GM12878 (cell line): ENCODE results near the gene AGGF1. TPM values are rescaled to one million over a fixed set of nuclear protein-coding genes. Genes with fewer than 3 reads are reported as not detected.

Experiments used
- ATAC-seq: fragments of 200-7000 bp; cut with Tn5 transposase; 3 replicates; pipeline ENCODE4 v1.9.1; 2020; ENCODE audit warnings: mild to moderate bottlenecking, moderate library complexity
- BruUV-seq: library from RNA; stranded (reverse); fragments of 400-500 nt; replicated peaks from 2 replicates; lab custom pipeline; 2021; lab: Mats Ljungman, UMichigan
- CTCF ChIA-PET: fragments of 300-600 bp; sonication (Branson Sonifier 250); formaldehyde crosslinking; extraction: SDS; loops from one replicate; lab custom pipeline; 2021; ENCODE audit warnings: inconsistent platforms; lab: Yijun Ruan, JAX
- POLR2A ChIA-PET: fragments of 350-600 bp; formaldehyde crosslinking; extraction: SDS; loops from one replicate; lab custom pipeline; 2021; ENCODE audit warnings: inconsistent platforms; lab: Charles Lee
- RAD21 ChIA-PET: fragments of 300-600 bp; sonication (Branson Sonifier 250); formaldehyde crosslinking; loops from one replicate; lab custom pipeline; 2023; ENCODE audit warnings: antibody characterized with exemption; ENCODE audit not compliant: unreplicated experiment; lab: Charles Lee
- SMC1A ChIA-PET: fragments of 300-600 bp; sonication (Branson Sonifier 250); formaldehyde crosslinking; loops from one replicate; lab custom pipeline; 2023; ENCODE audit not compliant: unreplicated experiment, uncharacterized antibody; lab: Charles Lee
- DNase-seq: peaks from one replicate; pipeline ENCODE4 v3.0.0-alpha.2; 2011; ENCODE audit warnings: low read depth, low spot score
- FAIRE-seq: peaks from 3 replicates; lab custom pipeline; 2011; peaks lifted over from hg19 to GRCh38; lab: Jason Lieb, UNC
- H2AFZ ChIP-seq: 2 replicates; pipeline ENCODE4 v1.6.0; 2011; ENCODE audit warnings: low read depth, low read length, control low read depth; ENCODE audit not compliant: control insufficient read depth
- H3K27ac ChIP-seq: 2 replicates; pipeline ENCODE4 v1.5.1; 2011; ENCODE audit warnings: control low read depth; ENCODE audit not compliant: control insufficient read depth, insufficient read depth
- H3K27me3 ChIP-seq, 2 experiments: replicated peaks in 1 of 2; 2 replicates each; pipeline versions ENCODE4 v1.6.0 to v1.6.1; 2011; ENCODE audit warnings: low read length in 1 of 2; ENCODE audit not compliant: control insufficient read depth in 2 of 2, insufficient read depth in 2 of 2
- H3K36me3 ChIP-seq, 2 experiments: 2 replicates each; pipeline ENCODE4 v1.5.1; 2011; ENCODE audit warnings: low read length in 1 of 2; ENCODE audit not compliant: control insufficient read depth in 2 of 2, insufficient read depth in 2 of 2
- H3K4me1 ChIP-seq: 2 replicates; pipeline ENCODE4 v1.6.1; 2011; ENCODE audit warnings: mild to moderate bottlenecking, low read length, moderate library complexity, mixed read lengths; ENCODE audit not compliant: control insufficient read depth, insufficient read depth
- H3K4me2 ChIP-seq: 2 replicates; pipeline ENCODE4 v1.6.0; 2011; ENCODE audit warnings: control low read depth; ENCODE audit not compliant: control insufficient read depth, insufficient read depth
- H3K4me3 ChIP-seq: fragments of 200-600 bp; sonication (generic); 2 replicates; pipeline ENCODE4 v1.5.1; 2016
- H3K79me2 ChIP-seq: 2 replicates; pipeline ENCODE4 v1.6.0; 2011; ENCODE audit warnings: low read length; ENCODE audit not compliant: control insufficient read depth, insufficient read depth
- H3K9ac ChIP-seq: 2 replicates; pipeline ENCODE4 v1.8.0; 2011; ENCODE audit warnings: low read length, control low read depth, mixed read lengths; ENCODE audit not compliant: control insufficient read depth, insufficient read depth
- H3K9me3 ChIP-seq: replicated peaks from 3 replicates; pipeline ENCODE4 v1.5.1; 2011; ENCODE audit warnings: mild to moderate bottlenecking, low read length; ENCODE audit not compliant: control insufficient read depth, insufficient read depth
- H4K20me1 ChIP-seq: 2 replicates; pipeline ENCODE4 v1.6.0; 2011; ENCODE audit not compliant: control insufficient read depth, insufficient read depth
- ATF7 ChIP-seq: fragments of 450-650 bp; IDR thresholded peaks from 2 replicates; pipeline ENCODE4 v1.6.1; 2016; ENCODE audit warnings: low read depth, mild to moderate bottlenecking
- CEBPB ChIP-seq, 2 experiments: fragments of 150-350 bp in 1 of 2; IDR thresholded peaks; 2 replicates each; pipeline ENCODE4 v1.6.1; 2012 to 2014; ENCODE audit warnings: low read depth in 2 of 2, low read length in 2 of 2, borderline replicate concordance in 1 of 2, inconsistent platforms in 1 of 2
- MEF2B ChIP-seq: fragments of 450-650 bp; IDR thresholded peaks from 2 replicates; pipeline ENCODE4 v1.6.1; 2018; ENCODE audit warnings: mild to moderate bottlenecking, moderate library complexity; ENCODE audit not compliant: partially characterized antibody, poor library complexity, severe bottlenecking
- MTA3 ChIP-seq: IDR thresholded peaks from 2 replicates; pipeline ENCODE4 v1.6.1; 2012; ENCODE audit warnings: low read length, inconsistent platforms, borderline replicate concordance
- PAX8 ChIP-seq: fragments of 450-650 bp; IDR thresholded peaks from 2 replicates; pipeline ENCODE4 v1.6.1; 2017; ENCODE audit warnings: mild to moderate bottlenecking, moderate library complexity
- RFX5 ChIP-seq: IDR thresholded peaks from 2 replicates; pipeline ENCODE4 v1.6.1; 2011; ENCODE audit warnings: low read depth, low read length, improper control_type of control experiment
- SIN3A ChIP-seq: IDR thresholded peaks from 2 replicates; pipeline ENCODE4 v1.6.1; 2012; ENCODE audit warnings: low read depth, low read length, improper control_type of control experiment
- TARDBP ChIP-seq: IDR thresholded peaks from 2 replicates; pipeline ENCODE4 v1.6.1; 2016; ENCODE audit warnings: borderline replicate concordance
- WGBS: methylation state at CpG from one replicate; pipeline ENCODE4 v1.1.6; 2016; ENCODE audit warnings: low lambda C conversion rate; ENCODE audit not compliant: insufficient replicate concordance, insufficient coverage; ENCODE audit errors: missing lambda C conversion rate; 5-methylcytosine and 5-hydroxymethylcytosine counted together
- in situ Hi-C: fragments of 300-500 bp; cut with MboI; formaldehyde crosslinking; loops from 9 replicates; pipeline ENCODE4 v1.14.3; 2018; ENCODE audit warnings: mixed read lengths
- intact Hi-C: fragments of 100-400 bp; cut with micrococcal nuclease; formaldehyde crosslinking; loops from one replicate; pipeline ENCODE4 v1.14.2; 2022; ENCODE audit not compliant: unreplicated experiment
- polyA plus RNA-seq, 11 experiments: library from polyadenylated mRNA; depleted of rRNA in 4 of 11; unstranded in 6 of 11; stranded (reverse) in 5 of 11; fragments of >200 nt; fragmentation: Nextera tagmentation in 4 of 11; fragmentation: Illumina TruSeq in 1 of 11; extraction: Ambion mirVana in 4 of 11; extraction: Trizol in 1 of 11; gene quantifications; 1 replicate in 1 of 11; 2 replicates in 10 of 11; pipeline versions ENCODE4 v1.2.1 to v1.2.3, GENCODE V29; 2011 to 2016; ENCODE audit warnings: inconsistent platforms in 2 of 11, missing spikeins in 2 of 11, low read depth in 1 of 11
- total RNA-seq, 4 experiments: library from RNA; depleted of rRNA in 3 of 4; stranded (reverse); fragments of >200 nt in 3 of 4; fragmentation: Illumina TruSeq in 1 of 4; extraction: Trizol in 1 of 4; gene quantifications; 2 replicates each; pipeline versions ENCODE4 v1.2.1 to v1.2.3, GENCODE V29; 2013 to 2021
- TF ChIP-seq, protein P1 (sequence below): fragments of 450-650 bp; IDR thresholded peaks from 2 replicates; pipeline ENCODE4 v1.6.1; 2014; ENCODE audit warnings: mild to moderate bottlenecking
- TF ChIP-seq, protein P2 (sequence below), 3 experiments: IDR thresholded peaks in 2 of 3; conservative IDR thresholded peaks in 1 of 3; 2 replicates each; pipeline ENCODE4 v1.5.1; 2011; ENCODE audit warnings: low read depth in 3 of 3, low read length in 3 of 3, mild to moderate bottlenecking in 3 of 3, control low read depth in 2 of 3, moderate library complexity in 2 of 3, inconsistent platforms in 1 of 3, mixed read lengths in 1 of 3; ENCODE audit not compliant: control insufficient read depth in 2 of 3, insufficient read depth in 1 of 3; ENCODE audit errors: extremely low read depth in 1 of 3
- TF ChIP-seq, protein P3 (sequence below): fragments of 450-650 bp; IDR thresholded peaks from 2 replicates; pipeline ENCODE4 v1.6.1; 2017; ENCODE audit warnings: antibody characterized with exemption, mild to moderate bottlenecking, moderate library complexity

AGGF1 gene
- total and polyA plus RNA-seq, 10 of the 15 experiments (the other 5 are each of a cell fraction or from before 2014, with no cell fraction given) = 7.3 to 43.4 (median 20.2) TPM

DNA sequence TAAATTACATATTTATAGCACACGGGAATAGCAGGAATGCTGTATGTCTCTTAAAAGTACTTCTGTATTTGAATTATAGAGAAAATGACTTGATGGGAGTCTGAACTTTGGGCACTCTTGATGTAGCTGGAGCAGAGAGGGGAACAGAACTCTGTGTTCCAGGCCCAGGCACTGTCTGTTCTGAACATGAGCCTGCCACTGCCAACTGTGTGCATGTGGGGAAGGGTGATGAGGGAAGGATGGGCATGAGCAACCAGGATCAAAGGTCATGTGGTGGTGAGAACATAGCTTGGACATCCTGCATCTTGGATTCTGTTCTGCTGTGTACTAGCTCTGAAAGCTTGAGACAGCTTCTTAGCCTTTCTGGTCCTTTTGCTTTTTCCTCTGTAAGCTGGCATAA, 73.3 kb downstream of the AGGF1 start:
- Histone ChIP-seq H3K27me3 (no peaks in the 10 kb centered on the region), H4K20me1 (no peaks in the 10 kb centered on the region), H2AFZ (no peak overlapping the region), H3K9me3 (no peaks in the 10 kb centered on the region; the same call in 2 of the 3 replicates), H3K36me3 (no peaks in the 10 kb centered on the region), H3K27ac (no peak overlapping the region), H3K4me3 (no peak overlapping the region), H3K79me2 (no peaks in the 10 kb centered on the region), H3K4me2 (no peak overlapping the region), H3K9ac (no peak overlapping the region), H3K4me1 (no peaks in the 10 kb centered on the region)
- ChIA-PET RAD21 (interaction anchor here (1.5 kb wide), 1 partner anchor 16 kb away, joined by 3 read pairs; no protein-coding TSS in a partner anchor), CTCF (interaction anchor here (1.5 to 2.5 kb wide), 3 partner anchors 15 to 29 kb away, joined by 3 to 7 read pairs (median 4); no protein-coding TSS in a partner anchor), POLR2A (interaction anchor here (0.7 to 1.4 kb wide), 2 partner anchors 16 to 73 kb away, joined by 3 read pairs; no protein-coding TSS in a partner anchor), SMC1A (interaction anchor here (0.6 to 3.3 kb wide), 5 partner anchors 21 to 275 kb away, joined by 3 to 8 read pairs (median 4); no protein-coding TSS in a partner anchor)
- intact Hi-C loops (no loop called here), in situ Hi-C loops (no loop called here)
- FAIRE-seq = no peak
- 95% methylated on average over 1 of the region's 1 CpG for WGBS
- DNase-seq = no peak
- no TSS peak for BruUV-seq
- no peak for ATAC-seq
- TF ChIP-seq ATF7 (no peak), MEF2B (no peak)
- TF ChIP-seq, protein P1, sequence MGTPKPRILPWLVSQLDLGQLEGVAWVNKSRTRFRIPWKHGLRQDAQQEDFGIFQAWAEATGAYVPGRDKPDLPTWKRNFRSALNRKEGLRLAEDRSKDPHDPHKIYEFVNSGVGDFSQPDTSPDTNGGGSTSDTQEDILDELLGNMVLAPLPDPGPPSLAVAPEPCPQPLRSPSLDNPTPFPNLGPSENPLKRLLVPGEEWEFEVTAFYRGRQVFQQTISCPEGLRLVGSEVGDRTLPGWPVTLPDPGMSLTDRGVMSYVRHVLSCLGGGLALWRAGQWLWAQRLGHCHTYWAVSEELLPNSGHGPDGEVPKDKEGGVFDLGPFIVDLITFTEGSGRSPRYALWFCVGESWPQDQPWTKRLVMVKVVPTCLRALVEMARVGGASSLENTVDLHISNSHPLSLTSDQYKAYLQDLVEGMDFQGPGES = no peak
- TF ChIP-seq, all 136 proteins: peak for 0

DNA sequence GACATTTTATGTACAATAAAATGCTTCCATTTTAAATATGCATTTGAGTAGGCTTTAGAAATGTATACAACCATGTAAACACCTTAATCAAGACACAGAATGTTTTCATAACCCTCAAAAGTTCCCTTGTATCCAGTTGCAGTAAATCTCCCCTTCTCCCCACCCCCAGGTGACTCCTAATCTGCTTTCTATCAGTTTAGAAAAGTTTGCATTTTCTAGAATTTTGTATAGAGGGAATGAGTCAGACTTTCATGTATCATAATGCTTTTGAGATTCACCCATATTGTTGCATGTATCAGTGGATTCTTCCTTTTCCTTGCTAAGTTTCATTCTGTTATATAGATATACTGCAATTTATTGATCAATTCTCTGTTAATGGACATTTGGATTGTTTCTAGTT, 74.6 kb downstream of the AGGF1 start:
- H3K9ac ChIP-seq = no peak overlapping the region
- H4K20me1 ChIP-seq = no peaks in the 10 kb centered on the region
- BruUV-seq = no TSS peak
- H3K4me1 ChIP-seq = no peaks in the 10 kb centered on the region
- ATAC-seq (no peak), FAIRE-seq (no peak), DNase-seq (no peak)
- in situ Hi-C loops = no loop called here
- RAD21 ChIA-PET = no interaction called here
- SMC1A ChIA-PET = interaction anchor here (1.4 kb wide), 1 partner anchor 19 kb away, joined by 3 read pairs; no protein-coding TSS in a partner anchor
- H3K27ac ChIP-seq = no peak overlapping the region
- H2AFZ ChIP-seq = no peak overlapping the region
- no peaks in the 10 kb centered on the region for H3K79me2 ChIP-seq
- intact Hi-C loops = no loop called here
- no peak overlapping the region for H3K4me3 ChIP-seq
- CTCF ChIA-PET = no interaction called here
- POLR2A ChIA-PET = no interaction called here
- H3K4me2 ChIP-seq = no peak overlapping the region
- H3K36me3 ChIP-seq = no peaks in the 10 kb centered on the region
- no peaks in the 10 kb centered on the region for H3K27me3 ChIP-seq
- no peaks in the 10 kb centered on the region; the same call in 2 of the 3 replicates for H3K9me3 ChIP-seq
- TF ChIP-seq RFX5 (no peak), MTA3 (no peak), PAX8 (no peak), TARDBP (no peak), CEBPB (IDR thresholded peaks at IDR 0.05; ENCODE audit: borderline replicate concordance in 1 of 2, low read depth in 2 of 2, low read length in 2 of 2) (no peak), SIN3A (no peak)
- TF ChIP-seq, protein P2, sequence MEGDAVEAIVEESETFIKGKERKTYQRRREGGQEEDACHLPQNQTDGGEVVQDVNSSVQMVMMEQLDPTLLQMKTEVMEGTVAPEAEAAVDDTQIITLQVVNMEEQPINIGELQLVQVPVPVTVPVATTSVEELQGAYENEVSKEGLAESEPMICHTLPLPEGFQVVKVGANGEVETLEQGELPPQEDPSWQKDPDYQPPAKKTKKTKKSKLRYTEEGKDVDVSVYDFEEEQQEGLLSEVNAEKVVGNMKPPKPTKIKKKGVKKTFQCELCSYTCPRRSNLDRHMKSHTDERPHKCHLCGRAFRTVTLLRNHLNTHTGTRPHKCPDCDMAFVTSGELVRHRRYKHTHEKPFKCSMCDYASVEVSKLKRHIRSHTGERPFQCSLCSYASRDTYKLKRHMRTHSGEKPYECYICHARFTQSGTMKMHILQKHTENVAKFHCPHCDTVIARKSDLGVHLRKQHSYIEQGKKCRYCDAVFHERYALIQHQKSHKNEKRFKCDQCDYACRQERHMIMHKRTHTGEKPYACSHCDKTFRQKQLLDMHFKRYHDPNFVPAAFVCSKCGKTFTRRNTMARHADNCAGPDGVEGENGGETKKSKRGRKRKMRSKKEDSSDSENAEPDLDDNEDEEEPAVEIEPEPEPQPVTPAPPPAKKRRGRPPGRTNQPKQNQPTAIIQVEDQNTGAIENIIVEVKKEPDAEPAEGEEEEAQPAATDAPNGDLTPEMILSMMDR (IDR thresholded peaks at IDR 0.05 in 2 of 3, conservative IDR thresholded peaks at IDR 0.05 in 1 of 3; ENCODE audit: control insufficient read depth in 2 of 3, extremely low read depth in 1 of 3, insufficient read depth in 1 of 3, low read depth in 3 of 3, low read length in 3 of 3) = no peak
- TF ChIP-seq, protein P3, sequence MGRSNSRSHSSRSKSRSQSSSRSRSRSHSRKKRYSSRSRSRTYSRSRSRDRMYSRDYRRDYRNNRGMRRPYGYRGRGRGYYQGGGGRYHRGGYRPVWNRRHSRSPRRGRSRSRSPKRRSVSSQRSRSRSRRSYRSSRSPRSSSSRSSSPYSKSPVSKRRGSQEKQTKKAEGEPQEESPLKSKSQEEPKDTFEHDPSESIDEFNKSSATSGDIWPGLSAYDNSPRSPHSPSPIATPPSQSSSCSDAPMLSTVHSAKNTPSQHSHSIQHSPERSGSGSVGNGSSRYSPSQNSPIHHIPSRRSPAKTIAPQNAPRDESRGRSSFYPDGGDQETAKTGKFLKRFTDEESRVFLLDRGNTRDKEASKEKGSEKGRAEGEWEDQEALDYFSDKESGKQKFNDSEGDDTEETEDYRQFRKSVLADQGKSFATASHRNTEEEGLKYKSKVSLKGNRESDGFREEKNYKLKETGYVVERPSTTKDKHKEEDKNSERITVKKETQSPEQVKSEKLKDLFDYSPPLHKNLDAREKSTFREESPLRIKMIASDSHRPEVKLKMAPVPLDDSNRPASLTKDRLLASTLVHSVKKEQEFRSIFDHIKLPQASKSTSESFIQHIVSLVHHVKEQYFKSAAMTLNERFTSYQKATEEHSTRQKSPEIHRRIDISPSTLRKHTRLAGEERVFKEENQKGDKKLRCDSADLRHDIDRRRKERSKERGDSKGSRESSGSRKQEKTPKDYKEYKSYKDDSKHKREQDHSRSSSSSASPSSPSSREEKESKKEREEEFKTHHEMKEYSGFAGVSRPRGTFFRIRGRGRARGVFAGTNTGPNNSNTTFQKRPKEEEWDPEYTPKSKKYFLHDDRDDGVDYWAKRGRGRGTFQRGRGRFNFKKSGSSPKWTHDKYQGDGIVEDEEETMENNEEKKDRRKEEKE = no peak
